ENCODE results near the gene FAM222A.

FAM222A gene

DNA sequence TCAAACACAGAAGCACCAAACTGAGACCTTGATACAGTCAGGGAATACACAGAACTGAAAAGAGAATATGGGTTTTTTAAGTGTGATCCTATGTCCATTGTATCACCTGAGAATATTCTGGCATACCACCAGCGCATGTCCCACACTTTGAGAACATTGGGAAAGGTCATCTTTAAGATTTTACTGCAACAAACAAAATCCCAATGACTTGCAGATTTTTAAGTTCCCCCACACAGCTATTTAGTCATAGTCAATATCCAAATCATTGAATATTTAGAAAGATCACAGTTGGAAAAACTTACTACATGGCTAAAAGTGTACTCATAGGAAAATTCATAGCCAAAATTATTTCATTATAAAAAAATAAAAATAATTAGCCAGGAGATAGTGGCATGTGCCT lies 65.1 kb downstream of the FAM222A start:
- no peak for DNase-seq (ENCODE audit: low read depth)
- H3K4me3 ChIP-seq (ENCODE audit: low read length), result no peak overlapping the region

DNA sequence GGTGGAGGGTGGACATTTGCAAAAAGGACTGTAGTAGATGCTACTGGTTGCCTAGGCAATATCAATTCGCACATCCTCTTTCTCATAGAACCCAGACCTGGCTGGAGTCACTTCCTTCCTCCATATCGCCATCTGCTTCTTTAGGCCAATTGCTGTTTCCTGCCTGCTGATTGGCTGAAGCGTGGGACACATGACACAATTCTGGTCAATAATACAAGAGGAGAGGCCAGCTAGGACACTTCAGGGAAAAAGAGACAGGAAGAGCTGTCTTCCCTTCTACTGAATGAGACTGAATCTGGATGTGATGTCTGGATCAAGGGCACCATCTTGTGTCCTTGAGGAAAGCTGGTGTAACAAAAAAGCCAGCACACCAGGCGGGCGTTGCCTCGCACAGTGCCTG lies 65.8 kb downstream of the FAM222A start:
- no peaks in the 10 kb centered on the region for H3K36me3 ChIP-seq (ENCODE audit: control insufficient read depth, insufficient read depth, low read length, severe bottlenecking)
- peaks cover 12% of the 10 kb centered on the region for H3K9me3 ChIP-seq (ENCODE audit: control insufficient read depth, low read length)
- H3K4me1 ChIP-seq (ENCODE audit: control insufficient read depth, insufficient read depth, low read length), result no peaks in the 10 kb centered on the region
- peaks cover 8% of the 10 kb centered on the region for H3K27me3 ChIP-seq (replicated peaks; ENCODE audit: control insufficient read depth, insufficient read depth, low read length)
- no peak for DNase-seq (ENCODE audit: low read depth)
- no peak overlapping the region for H3K9ac ChIP-seq (ENCODE audit: low read length)
- H3K4me3 ChIP-seq (ENCODE audit: low read length), result no peak overlapping the region

More for the DNA sequence above, 65.1 kb downstream of the FAM222A start:
- H3K27me3 ChIP-seq (replicated peaks; ENCODE audit: control insufficient read depth, insufficient read depth, low read length), result peaks cover 15% of the 10 kb centered on the region
- no peaks in the 10 kb centered on the region for H3K36me3 ChIP-seq (ENCODE audit: control insufficient read depth, insufficient read depth, low read length, severe bottlenecking)
- no peak overlapping the region for H3K9ac ChIP-seq (ENCODE audit: low read length)
- H3K4me1 ChIP-seq (ENCODE audit: control insufficient read depth, insufficient read depth, low read length), result no peaks in the 10 kb centered on the region
- H3K9me3 ChIP-seq (ENCODE audit: control insufficient read depth, low read length), result peaks cover 12% of the 10 kb centered on the region

DNA sequence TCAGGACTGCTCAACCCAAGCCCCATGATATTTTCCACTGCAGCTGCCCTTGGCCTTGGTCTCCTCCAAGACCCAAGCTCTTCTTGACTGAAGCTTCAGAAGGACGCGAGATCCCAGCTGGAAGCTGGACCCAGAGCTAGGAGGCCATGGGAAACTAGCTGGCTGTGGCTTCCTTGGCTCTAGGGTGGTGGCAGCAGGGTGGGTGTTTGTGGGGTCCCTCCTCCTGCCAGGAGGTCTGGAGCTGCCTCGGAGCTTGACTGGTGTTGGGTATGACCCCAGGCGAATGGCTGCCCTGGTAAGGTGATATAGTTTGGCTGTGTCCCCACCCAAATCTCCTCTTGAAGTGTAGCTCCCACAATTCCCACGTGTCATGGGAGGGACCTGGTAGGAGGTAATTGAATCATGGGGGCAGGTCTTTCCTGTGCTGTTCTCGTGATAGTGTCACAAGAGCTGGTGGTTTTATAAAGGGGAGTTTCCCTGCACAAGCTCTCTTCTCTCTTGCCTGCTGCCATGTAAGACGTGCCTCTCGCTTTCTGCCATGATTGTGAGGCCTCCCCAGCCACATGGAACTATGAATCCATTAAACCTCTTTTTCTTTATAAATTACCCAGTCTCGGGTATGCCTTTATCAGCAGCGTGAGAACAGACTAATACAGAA lies 68.2 kb downstream of the FAM222A start:
- H3K4me3 ChIP-seq (ENCODE audit: low read length), result no peak overlapping the region
- H3K9ac ChIP-seq (ENCODE audit: low read length), result no peak overlapping the region
- H3K9me3 ChIP-seq (ENCODE audit: control insufficient read depth, low read length), result peaks cover 12% of the 10 kb centered on the region
- no peaks in the 10 kb centered on the region for H3K36me3 ChIP-seq (ENCODE audit: control insufficient read depth, insufficient read depth, low read length, severe bottlenecking)
- H3K27me3 ChIP-seq (replicated peaks; ENCODE audit: control insufficient read depth, insufficient read depth, low read length), result no peaks in the 10 kb centered on the region
- no peak for DNase-seq (ENCODE audit: low read depth)
- H3K4me1 ChIP-seq (ENCODE audit: control insufficient read depth, insufficient read depth, low read length), result no peaks in the 10 kb centered on the region

DNA sequence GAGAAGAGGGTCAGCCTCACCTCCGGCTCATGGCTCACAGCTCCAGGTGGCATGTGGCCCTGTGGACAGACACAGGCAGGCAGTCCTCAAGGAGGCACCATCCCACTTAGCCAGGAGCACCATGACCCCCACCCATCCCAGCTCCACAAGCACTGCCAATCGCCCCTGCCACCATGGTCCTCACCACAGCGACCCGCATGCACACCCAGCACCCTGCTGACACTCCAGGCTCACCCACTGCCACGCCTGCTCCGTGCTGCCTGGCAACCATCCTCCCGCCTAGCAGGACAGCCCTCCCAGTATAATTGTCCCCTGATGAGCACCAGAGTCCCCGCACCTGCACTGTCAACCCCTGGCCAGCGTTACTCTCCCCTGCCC lies 68.7 kb downstream of the FAM222A start:
- no peak for DNase-seq (ENCODE audit: low read depth)
- Histone ChIP-seq H3K4me3 (ENCODE audit: low read length) (no peak overlapping the region), H3K27me3 (replicated peaks; ENCODE audit: control insufficient read depth, insufficient read depth, low read length) (no peaks in the 10 kb centered on the region), H3K36me3 (ENCODE audit: control insufficient read depth, insufficient read depth, low read length, severe bottlenecking) (no peaks in the 10 kb centered on the region), H3K9me3 (ENCODE audit: control insufficient read depth, low read length) (peaks cover 12% of the 10 kb centered on the region), H3K9ac (ENCODE audit: low read length) (no peak overlapping the region), H3K4me1 (ENCODE audit: control insufficient read depth, insufficient read depth, low read length) (no peaks in the 10 kb centered on the region)

DNA sequence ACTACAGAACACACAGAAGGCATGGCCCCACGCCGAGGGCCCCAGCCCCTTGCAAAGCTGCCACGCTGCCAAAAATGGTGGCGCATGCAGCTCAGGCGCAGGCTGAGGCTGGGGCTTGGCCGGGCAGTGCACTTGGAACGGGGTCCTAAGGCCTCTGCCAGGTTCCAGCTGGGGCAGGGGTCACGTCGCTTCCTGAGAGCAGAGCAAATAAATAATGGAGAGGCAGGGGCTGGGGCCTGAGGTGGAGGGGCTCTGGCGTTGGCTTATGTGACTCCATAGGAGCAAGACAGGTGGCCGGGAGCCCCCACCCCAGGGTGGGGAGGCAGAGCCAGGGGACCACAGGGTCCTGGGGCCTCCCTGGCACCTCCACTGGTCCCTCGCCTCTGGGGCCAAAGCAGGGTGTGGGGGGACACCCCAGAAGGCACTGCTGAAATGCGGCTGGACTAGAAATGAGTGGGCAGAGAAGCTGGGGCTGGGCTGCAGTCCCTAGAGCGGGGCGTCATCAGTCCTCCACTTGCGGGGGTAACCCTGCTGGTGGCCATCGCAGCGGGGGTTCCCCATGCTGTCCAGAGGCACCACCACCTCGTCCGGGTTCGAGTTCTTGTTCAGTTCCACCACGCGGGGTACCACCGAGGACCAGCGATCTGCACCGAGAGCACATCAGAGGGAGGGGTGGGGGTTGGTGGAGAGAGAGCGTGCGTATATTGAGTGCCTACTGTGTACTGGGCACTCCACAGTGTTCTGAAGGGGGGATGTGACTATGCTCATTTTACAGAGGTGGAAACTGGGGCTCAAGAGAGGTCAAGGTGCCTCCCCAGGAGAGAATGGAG lies 69.7 kb downstream of the FAM222A start:
- no peaks in the 10 kb centered on the region for H3K36me3 ChIP-seq (ENCODE audit: control insufficient read depth, insufficient read depth, low read length, severe bottlenecking)
- H3K9ac ChIP-seq (ENCODE audit: low read length), result no peak overlapping the region
- no peak overlapping the region for H3K4me3 ChIP-seq (ENCODE audit: low read length)
- H3K9me3 ChIP-seq (ENCODE audit: control insufficient read depth, low read length), result peaks cover 12% of the 10 kb centered on the region
- H3K4me1 ChIP-seq (ENCODE audit: control insufficient read depth, insufficient read depth, low read length), result no peaks in the 10 kb centered on the region
- DNase-seq (ENCODE audit: low read depth), result no peak
- no peaks in the 10 kb centered on the region for H3K27me3 ChIP-seq (replicated peaks; ENCODE audit: control insufficient read depth, insufficient read depth, low read length)

DNA sequence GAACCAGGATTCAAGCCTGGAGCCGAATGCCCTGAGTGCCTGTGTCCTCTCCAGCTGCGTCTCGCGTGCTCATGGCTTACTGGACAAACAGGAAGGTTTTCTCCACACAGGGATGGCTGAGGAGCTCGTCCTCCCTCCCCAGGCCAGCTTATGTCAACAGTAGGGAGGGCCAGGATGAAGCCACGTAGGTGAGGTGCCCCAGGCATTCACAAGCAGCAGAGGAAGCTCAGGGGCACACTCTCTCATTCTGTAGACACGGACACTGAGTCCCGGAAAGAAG lies 70.3 kb downstream of the FAM222A start:
- no peak overlapping the region for H3K4me3 ChIP-seq (ENCODE audit: low read length)

GRCh38 chr12:109785854-109786253 lies 72.2 kb downstream of the FAM222A start:
- DNase-seq (ENCODE audit: low read depth), result no peak
- H3K27me3 ChIP-seq (replicated peaks; ENCODE audit: control insufficient read depth, insufficient read depth, low read length), result no peaks in the 10 kb centered on the region
- no peaks in the 10 kb centered on the region for H3K4me1 ChIP-seq (ENCODE audit: control insufficient read depth, insufficient read depth, low read length)
- H3K36me3 ChIP-seq (ENCODE audit: control insufficient read depth, insufficient read depth, low read length, severe bottlenecking), result no peaks in the 10 kb centered on the region
- no peak overlapping the region for H3K4me3 ChIP-seq (ENCODE audit: low read length)
- H3K9ac ChIP-seq (ENCODE audit: low read length), result no peak overlapping the region
- H3K9me3 ChIP-seq (ENCODE audit: control insufficient read depth, low read length), result no peaks in the 10 kb centered on the region

More for the DNA sequence above, 70.3 kb downstream of the FAM222A start:
- Histone ChIP-seq H3K9ac (ENCODE audit: low read length) (no peak overlapping the region), H3K27me3 (replicated peaks; ENCODE audit: control insufficient read depth, insufficient read depth, low read length) (no peaks in the 10 kb centered on the region), H3K4me1 (ENCODE audit: control insufficient read depth, insufficient read depth, low read length) (no peaks in the 10 kb centered on the region), H3K9me3 (ENCODE audit: control insufficient read depth, low read length) (peaks cover 7% of the 10 kb centered on the region), H3K36me3 (ENCODE audit: control insufficient read depth, insufficient read depth, low read length, severe bottlenecking) (no peaks in the 10 kb centered on the region)
- no peak for DNase-seq (ENCODE audit: low read depth)

GRCh38 chr12:109786799-109787198 lies 73.2 kb downstream of the FAM222A start:
- Histone ChIP-seq H3K4me1 (ENCODE audit: control insufficient read depth, insufficient read depth, low read length) (no peaks in the 10 kb centered on the region), H3K27me3 (replicated peaks; ENCODE audit: control insufficient read depth, insufficient read depth, low read length) (no peaks in the 10 kb centered on the region), H3K4me3 (ENCODE audit: low read length) (no peak overlapping the region), H3K36me3 (ENCODE audit: control insufficient read depth, insufficient read depth, low read length, severe bottlenecking) (no peaks in the 10 kb centered on the region), H3K9me3 (ENCODE audit: control insufficient read depth, low read length) (no peaks in the 10 kb centered on the region), H3K9ac (ENCODE audit: low read length) (no peak overlapping the region)
- DNase-seq (ENCODE audit: low read depth), result no peak

GRCh38 chr12:109789526-109790048 lies 76.0 kb downstream of the FAM222A start:
- Histone ChIP-seq H3K27me3 (replicated peaks; ENCODE audit: control insufficient read depth, insufficient read depth, low read length) (no peaks in the 10 kb centered on the region), H3K36me3 (ENCODE audit: control insufficient read depth, insufficient read depth, low read length, severe bottlenecking) (no peaks in the 10 kb centered on the region), H3K4me3 (ENCODE audit: low read length) (no peak overlapping the region), H3K9ac (ENCODE audit: low read length) (no peak overlapping the region), H3K9me3 (ENCODE audit: control insufficient read depth, low read length) (no peaks in the 10 kb centered on the region), H3K4me1 (ENCODE audit: control insufficient read depth, insufficient read depth, low read length) (peaks cover 2% of the 10 kb centered on the region)
- DNase-seq (ENCODE audit: low read depth), result no peak

GRCh38 chr12:109792992-109793391 lies 79.4 kb downstream of the FAM222A start:
- no peak overlapping the region for H3K4me3 ChIP-seq (ENCODE audit: low read length)
- no peak overlapping the region for H3K9ac ChIP-seq (ENCODE audit: low read length)
- peaks cover 5% of the 10 kb centered on the region for H3K4me1 ChIP-seq (ENCODE audit: control insufficient read depth, insufficient read depth, low read length)
- no peak for DNase-seq (ENCODE audit: low read depth)
- H3K9me3 ChIP-seq (ENCODE audit: control insufficient read depth, low read length), result no peaks in the 10 kb centered on the region
- no peaks in the 10 kb centered on the region for H3K36me3 ChIP-seq (ENCODE audit: control insufficient read depth, insufficient read depth, low read length, severe bottlenecking)
- no peaks in the 10 kb centered on the region for H3K27me3 ChIP-seq (replicated peaks; ENCODE audit: control insufficient read depth, insufficient read depth, low read length)

DNA sequence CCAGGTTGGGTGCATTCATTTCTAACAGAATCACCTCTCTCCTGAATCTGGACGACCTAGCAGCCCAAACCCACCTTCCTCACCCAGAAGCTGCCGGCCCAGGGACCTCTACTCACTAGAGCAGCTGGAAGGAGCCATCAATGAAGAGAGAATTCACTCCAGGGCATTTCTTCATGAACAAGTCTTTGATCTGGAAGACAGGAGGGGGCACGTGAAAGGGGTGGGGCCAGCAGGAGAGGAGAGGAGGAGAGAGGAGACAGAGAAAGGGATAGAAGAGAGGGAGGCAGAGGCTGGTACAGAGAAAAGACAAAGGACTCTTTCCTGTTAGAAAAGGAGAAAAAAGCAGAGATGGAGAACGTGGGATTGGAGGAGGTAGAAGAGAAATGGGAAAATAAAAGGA lies 79.8 kb downstream of the FAM222A start:
- H3K9ac ChIP-seq (ENCODE audit: low read length), result no peak overlapping the region
- H3K4me3 ChIP-seq (ENCODE audit: low read length), result no peak overlapping the region
- H3K36me3 ChIP-seq (ENCODE audit: control insufficient read depth, insufficient read depth, low read length, severe bottlenecking), result no peaks in the 10 kb centered on the region
- no peak for DNase-seq (ENCODE audit: low read depth)
- H3K9me3 ChIP-seq (ENCODE audit: control insufficient read depth, low read length), result no peaks in the 10 kb centered on the region
- peaks cover 5% of the 10 kb centered on the region for H3K4me1 ChIP-seq (ENCODE audit: control insufficient read depth, insufficient read depth, low read length)
- H3K27me3 ChIP-seq (replicated peaks; ENCODE audit: control insufficient read depth, insufficient read depth, low read length), result no peaks in the 10 kb centered on the region
